ENCODE data around the gene CD68. TPM values are rescaled to one million over a fixed set of nuclear protein-coding genes. Genes with fewer than 3 reads are reported as not detected.
A peak's percentile ranks its signal among the peaks of the same experiment; 100 is the strongest.

CD68 gene
- total RNA-seq, 1 donor from 2014 or later: not detected

GRCh38 chr17:7550344-7550743 is 29.1 kb upstream of the CD68 start:
- DNase-seq: no peak
- Mint-ChIP-seq H3K36me3 (ENCODE audit: unreplicated experiment) (peaks cover 10% of the 10 kb centered on the region), H3K4me1 (ENCODE audit: low read depth, unreplicated experiment) (peaks cover 3% of the 10 kb centered on the region), H3K27ac (ENCODE audit: unreplicated experiment) (no peak overlapping the region), H3K27me3 (ENCODE audit: unreplicated experiment) (peaks cover 18% of the 10 kb centered on the region), H3K9me3 (ENCODE audit: unreplicated experiment) (peaks cover 9% of the 10 kb centered on the region), H3K4me3 (ENCODE audit: unreplicated experiment) (no peak overlapping the region)
- TF ChIP-seq CTCF (IDR thresholded peaks at IDR 0.05; ENCODE audit: partially characterized antibody, unreplicated experiment): no peak

DNA sequence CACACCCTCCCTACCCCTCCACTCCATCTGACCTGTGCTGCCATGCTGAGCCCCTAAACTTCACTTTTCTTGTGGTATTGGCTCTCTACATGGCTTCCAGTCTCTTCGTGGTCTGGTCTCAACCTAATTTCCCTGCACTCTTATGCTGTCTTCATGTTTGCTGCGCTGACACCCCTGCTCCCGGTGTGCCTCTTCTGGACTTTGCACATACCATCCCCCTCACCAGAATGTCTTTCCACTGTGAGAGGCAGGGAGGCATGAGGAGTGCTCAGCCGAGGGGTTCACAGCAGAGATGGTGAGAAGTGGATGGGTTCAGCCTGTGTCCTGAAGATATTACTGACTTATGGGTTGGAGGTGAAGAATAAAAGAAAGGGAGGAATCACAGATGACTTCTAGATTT is 28.0 kb upstream of the CD68 start:
- no peak for TF ChIP-seq CTCF (IDR thresholded peaks at IDR 0.05; ENCODE audit: partially characterized antibody, unreplicated experiment)
- no peak overlapping the region for H3K4me3 Mint-ChIP-seq (ENCODE audit: unreplicated experiment)

GRCh38 chr17:7552621-7553051 is 26.8 kb upstream of the CD68 start:
- H3K4me1 Mint-ChIP-seq (ENCODE audit: low read depth, unreplicated experiment): peaks cover 4% of the 10 kb centered on the region
- H3K36me3 Mint-ChIP-seq (ENCODE audit: unreplicated experiment): peaks cover 10% of the 10 kb centered on the region
- TF ChIP-seq CTCF (IDR thresholded peaks at IDR 0.05; ENCODE audit: partially characterized antibody, unreplicated experiment): no peak
- H3K9me3 Mint-ChIP-seq (ENCODE audit: unreplicated experiment): peaks cover 7% of the 10 kb centered on the region
- peak overlapping the region; percentile 9 for H3K27ac Mint-ChIP-seq (ENCODE audit: unreplicated experiment)
- no peak for DNase-seq
- H3K4me3 Mint-ChIP-seq (ENCODE audit: unreplicated experiment): no peak overlapping the region
- peaks cover 15% of the 10 kb centered on the region for H3K27me3 Mint-ChIP-seq (ENCODE audit: unreplicated experiment)

More for the DNA sequence above, 28.0 kb upstream of the CD68 start:
- DNase-seq: no peak
- no peak overlapping the region for H3K27ac Mint-ChIP-seq (ENCODE audit: unreplicated experiment)
- H3K9me3 Mint-ChIP-seq (ENCODE audit: unreplicated experiment): peaks cover 9% of the 10 kb centered on the region
- H3K4me1 Mint-ChIP-seq (ENCODE audit: low read depth, unreplicated experiment): peaks cover 4% of the 10 kb centered on the region
- peaks cover 10% of the 10 kb centered on the region for H3K36me3 Mint-ChIP-seq (ENCODE audit: unreplicated experiment)
- peaks cover 18% of the 10 kb centered on the region for H3K27me3 Mint-ChIP-seq (ENCODE audit: unreplicated experiment)

- H3K9me3 Mint-ChIP-seq (ENCODE audit: unreplicated experiment): peaks cover 7% of the 10 kb centered on the region
- DNase-seq: no peak
- H3K4me1 Mint-ChIP-seq (ENCODE audit: low read depth, unreplicated experiment): peaks cover 4% of the 10 kb centered on the region
- H3K36me3 Mint-ChIP-seq (ENCODE audit: unreplicated experiment): peaks cover 10% of the 10 kb centered on the region
- no peak for TF ChIP-seq CTCF (IDR thresholded peaks at IDR 0.05; ENCODE audit: partially characterized antibody, unreplicated experiment)
- H3K4me3 Mint-ChIP-seq (ENCODE audit: unreplicated experiment): no peak overlapping the region
- no peak overlapping the region for H3K27ac Mint-ChIP-seq (ENCODE audit: unreplicated experiment)
- H3K27me3 Mint-ChIP-seq (ENCODE audit: unreplicated experiment): peaks cover 13% of the 10 kb centered on the region
These were observed 26.1 kb upstream of the CD68 start for GRCh38 chr17:7553356-7553755.

- H3K4me3 Mint-ChIP-seq (ENCODE audit: unreplicated experiment): no peak overlapping the region
- DNase-seq: no peak
- no peak overlapping the region for H3K27ac Mint-ChIP-seq (ENCODE audit: unreplicated experiment)
These were observed 24.0 kb upstream of the CD68 start for GRCh38 chr17:7555320-7555948.

More at GRCh38 chr17:7555320-7555948, 24.0 kb upstream of the CD68 start:
- Mint-ChIP-seq H3K36me3 (ENCODE audit: unreplicated experiment) (peaks cover 10% of the 10 kb centered on the region), H3K27me3 (ENCODE audit: unreplicated experiment) (peaks cover 8% of the 10 kb centered on the region), H3K9me3 (ENCODE audit: unreplicated experiment) (peaks cover 8% of the 10 kb centered on the region), H3K4me1 (ENCODE audit: low read depth, unreplicated experiment) (peaks cover 5% of the 10 kb centered on the region)
- TF ChIP-seq CTCF (IDR thresholded peaks at IDR 0.05; ENCODE audit: partially characterized antibody, unreplicated experiment): no peak

All from glutamatergic neuron (in vitro differentiated cells).